GM12891 (cell line): ENCODE measurements around the gene MYL5.

Experiments
- PAX5 ChIP-seq: IDR thresholded peaks from 2 replicates; pipeline ENCODE4 v1.6.1; 2011; ENCODE audit warnings: low read length, moderate library complexity, mild to moderate bottlenecking; ENCODE audit not compliant: insufficient read depth, severe bottlenecking
- POLR2A ChIP-seq: IDR thresholded peaks from 2 replicates; pipeline ENCODE4 v1.6.1; 2011; ENCODE audit warnings: low read depth, low read length, control low read depth
- POLR2AphosphoS5 ChIP-seq: IDR thresholded peaks from 2 replicates; pipeline ENCODE4 v1.6.1; 2011; ENCODE audit warnings: low read depth, low read length, control low read depth

DNA sequence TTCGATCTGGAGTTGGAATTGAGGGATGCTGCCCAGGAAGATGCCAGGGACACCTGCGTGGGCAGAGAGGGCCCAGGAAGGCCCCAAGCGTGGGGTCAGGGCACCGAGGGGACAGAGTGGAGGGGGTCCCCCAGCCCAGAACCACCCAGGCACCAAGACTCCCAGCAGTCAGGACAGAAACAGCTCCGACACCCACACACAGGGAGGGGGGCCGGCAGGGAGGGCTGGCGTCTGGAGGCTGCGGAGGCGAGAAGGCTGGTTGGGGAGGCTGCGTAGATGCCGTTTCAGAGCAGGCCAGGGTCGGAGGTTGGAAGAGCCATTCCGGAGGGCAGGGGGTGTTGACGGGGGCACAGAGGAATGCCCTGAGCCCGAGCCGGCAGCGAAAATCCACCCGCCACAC, 23.9 kb upstream of the MYL5 start:
- TF ChIP-seq POLR2A (no peak), POLR2AphosphoS5 (no peak), PAX5 (no peak)
